Gastrocnemius medialis (tissue), 4 donors: ENCODE data around the gene ZNF431. TPM values are rescaled to one million over a fixed set of nuclear protein-coding genes. Genes with fewer than 3 reads are reported as not detected.

ENCODE experiments used
- ATAC-seq, 2 donors: fragments of 150-250 bp; one replicate each; pipeline ENCODE4 v1.9.1; 2016
- DNase-seq, 2 donors: peaks; one replicate each; pipeline ENCODE4 v3.0.0-alpha.2; 2019
- H3K27ac ChIP-seq, 4 donors: fragments of 200-600 bp; sonication (generic); 1 replicate in 1 of 4; 2 replicates in 3 of 4; pipeline ENCODE4 v1.5.1; 2016 to 2018; ENCODE audit warnings: mild to moderate bottlenecking in 2 of 4, moderate library complexity in 1 of 4
- H3K27me3 ChIP-seq, 3 donors: fragments of 200-600 bp; sonication (generic) in 2 of 3; 1 replicate in 1 of 3; 2 replicates in 2 of 3; pipeline versions ENCODE4 v1.5.1 to v1.6.0; 2016 to 2019; ENCODE audit warnings: mild to moderate bottlenecking in 1 of 3, moderate library complexity in 1 of 3
- H3K36me3 ChIP-seq, 2 donors: fragments of 200-600 bp; sonication (generic) in 1 of 2; one replicate each; pipeline ENCODE4 v1.5.1; 2017 to 2018
- H3K4me1 ChIP-seq, 2 donors: fragments of 200-600 bp; sonication (generic) in 1 of 2; one replicate each; pipeline ENCODE4 v1.5.1; 2016 to 2017; ENCODE audit warnings: mild to moderate bottlenecking in 2 of 2
- H3K4me3 ChIP-seq, 4 donors: fragments of 200-600 bp; sonication (generic) in 3 of 4; 1 replicate in 1 of 4; 2 replicates in 3 of 4; pipeline ENCODE4 v1.5.1; 2016 to 2019; ENCODE audit warnings: mild to moderate bottlenecking in 2 of 4
- H3K9me3 ChIP-seq, 3 donors: fragments of 200-600 bp; sonication (generic) in 2 of 3; 1 replicate in 1 of 3; 2 replicates in 2 of 3; pipeline ENCODE4 v1.5.1; 2016 to 2019
- CTCF ChIP-seq, 5 experiments: fragments of 450-650 bp in 3 of 5; fragments of 200-600 bp in 2 of 5; sonication (generic) in 2 of 5; IDR thresholded peaks in 4 of 5; conservative IDR thresholded peaks in 1 of 5; 1 replicate in 4 of 5; 2 replicates in 1 of 5; pipeline ENCODE4 v1.5.1; 2016 to 2019; ENCODE audit warnings: antibody characterized with exemption in 5 of 5, mild to moderate bottlenecking in 3 of 5, moderate library complexity in 3 of 5
- POLR2A ChIP-seq, 2 donors: fragments of 450-650 bp; IDR thresholded peaks; one replicate each; pipeline ENCODE4 v1.6.1; 2017; ENCODE audit warnings: antibody characterized with exemption in 2 of 2, mild to moderate bottlenecking in 2 of 2, moderate library complexity in 2 of 2
- in situ Hi-C, 4 donors: fragments of 200-750 bp; cut with MboI; loops; one replicate each; pipeline versions ENCODE4 v1.15.0 to v1.8.0; 2017; ENCODE audit warnings: low sequenced_read_pairs in 4 of 4
- intact Hi-C: fragments of 100-400 bp; cut with DNase I; formaldehyde crosslinking; loops from one replicate; pipeline ENCODE4 v1.15.1; 2023; ENCODE audit warnings: low total_unique reads
- total RNA-seq, 4 donors: library from RNA; depleted of rRNA; stranded (reverse); fragments of >200 nt; gene quantifications; one replicate each; pipeline versions ENCODE4 v1.1.0 to v1.2.3, GENCODE V29; 2016

The ZNF431 gene
- 1 to 10 TPM; 5.1 to 7.6 (median 6.7) TPM for total RNA-seq

- H3K27ac ChIP-seq: peak within 1 kb of the TSS; percentile 72 to 79 (median 78)
- in situ Hi-C loops (no loop called here), intact Hi-C loops (loop anchor here (2.0 to 5.0 kb wide), 2 partner anchors 121 to 370 kb away; partner anchors contain the start of gene ZNF430)
- H3K36me3 ChIP-seq: peaks cover 0 to 28% of the 10 kb centered on the region in 2 donors
- TF ChIP-seq POLR2A (IDR thresholded peaks at IDR 0.05) (peak; percentile 49 to 57), CTCF (IDR thresholded peaks at IDR 0.05 in 4 of 5, conservative IDR thresholded peaks at IDR 0.05 in 1 of 5) (no peak)
- ATAC-seq (peak; percentile 100), DNase-seq (peak; percentile 89 to 93)
- peaks cover 10 to 17% of the 10 kb centered on the region in 2 donors for H3K4me1 ChIP-seq
- H3K4me3 ChIP-seq: peak within 1 kb of the TSS; percentile 66 to 89 (median 82)
- no peaks in the 10 kb centered on the region for H3K9me3 ChIP-seq
- no peaks in the 10 kb centered on the region for H3K27me3 ChIP-seq
These were observed at the start of gene ZNF431 for GRCh38 chr19:21141787-21142464. Gene ZNF431, plus strand, starts transcription at chr19:21142040. Its CDS starts 144 bp downstream, at chr19:21142184.

- TF ChIP-seq POLR2A (IDR thresholded peaks at IDR 0.05) (no peak), CTCF (IDR thresholded peaks at IDR 0.05 in 4 of 5, conservative IDR thresholded peaks at IDR 0.05 in 1 of 5) (no peak)
- no peak for ATAC-seq
These were observed 49.7 kb upstream of the ZNF431 start for GRCh38 chr19:21092109-21092508.

GRCh38 chr19:21094347-21095025 lies 47.4 kb upstream of the ZNF431 start:
- no peaks in the 10 kb centered on the region for H3K27me3 ChIP-seq
- no peaks in the 10 kb centered on the region for H3K4me1 ChIP-seq
- no peak overlapping the region for H3K4me3 ChIP-seq
- H3K9me3 ChIP-seq: no peaks in the 10 kb centered on the region
- DNase-seq (no peak), ATAC-seq (no peak)
- no peak overlapping the region for H3K27ac ChIP-seq
- intact Hi-C loops (loop anchor here (5.0 kb wide), 1 partner anchor 58 kb away; no protein-coding TSS in a partner anchor), in situ Hi-C loops (no loop called here)
- H3K36me3 ChIP-seq: no peaks in the 10 kb centered on the region
- TF ChIP-seq CTCF (IDR thresholded peaks at IDR 0.05 in 4 of 5, conservative IDR thresholded peaks at IDR 0.05 in 1 of 5): no peak
- TF ChIP-seq POLR2A (IDR thresholded peaks at IDR 0.05): no peak

More at GRCh38 chr19:21092109-21092508, 49.7 kb upstream of the ZNF431 start:
- no peak overlapping the region for H3K27ac ChIP-seq
- intact Hi-C loops (loop anchor here (5.0 kb wide), 1 partner anchor 60 kb away; no protein-coding TSS in a partner anchor), in situ Hi-C loops (no loop called here)
- no peak overlapping the region for H3K4me3 ChIP-seq
- no peaks in the 10 kb centered on the region for H3K27me3 ChIP-seq
- no peaks in the 10 kb centered on the region for H3K4me1 ChIP-seq
- no peak for DNase-seq
- no peaks in the 10 kb centered on the region for H3K9me3 ChIP-seq
- H3K36me3 ChIP-seq: no peaks in the 10 kb centered on the region

GRCh38 chr19:21098291-21098690 lies 43.5 kb upstream of the ZNF431 start:
- Histone ChIP-seq H3K4me1 (no peaks in the 10 kb centered on the region), H3K27me3 (no peaks in the 10 kb centered on the region), H3K9me3 (no peaks in the 10 kb centered on the region), H3K27ac (no peak overlapping the region), H3K36me3 (no peaks in the 10 kb centered on the region), H3K4me3 (no peak overlapping the region)
- ATAC-seq (no peak), DNase-seq (no peak)
- intact Hi-C loops: no loop called here
- in situ Hi-C loops: no loop called here
- TF ChIP-seq POLR2A (IDR thresholded peaks at IDR 0.05): no peak
